Testis (tissue), 3 donors: ENCODE results near the gene RIN2. TPM values are rescaled to one million over a fixed set of nuclear protein-coding genes. Genes with fewer than 3 reads are reported as not detected.

Experiments used
- DNase-seq: peaks from one replicate; pipeline ENCODE4 v3.0.0-alpha.2; 2019
- H3K27ac ChIP-seq, 2 donors: fragments of 200-600 bp; sonication (generic); one replicate each; pipeline ENCODE4 v1.5.1; 2019
- H3K27me3 ChIP-seq: fragments of 200-600 bp; sonication (generic); one replicate; pipeline ENCODE4 v1.5.1; 2019
- H3K36me3 ChIP-seq: fragments of 200-600 bp; sonication (generic); one replicate; pipeline ENCODE4 v1.5.1; 2017; ENCODE audit warnings: low read depth; ENCODE audit errors: missing control alignments
- H3K4me1 ChIP-seq: fragments of 200-600 bp; sonication (generic); one replicate; pipeline ENCODE4 v1.5.1; 2019
- H3K4me3 ChIP-seq, 2 donors: fragments of 200-600 bp; sonication (generic); one replicate each; pipeline ENCODE4 v1.5.1; 2017 to 2019
- H3K9me3 ChIP-seq: fragments of 200-600 bp; sonication (generic); one replicate; pipeline ENCODE4 v1.5.1; 2017
- POLR2A ChIP-seq: fragments of 450-650 bp; IDR thresholded peaks from one replicate; pipeline ENCODE4 v1.6.1; 2017; ENCODE audit warnings: antibody characterized with exemption, mild to moderate bottlenecking, moderate library complexity
- WGBS, 2 donors: methylation state at CpG; one replicate each; pipeline ENCODE4 v1.1.5; 2018; 5-methylcytosine and 5-hydroxymethylcytosine counted together
- intact Hi-C: fragments of 100-400 bp; cut with DNase I; formaldehyde crosslinking; loops from one replicate; pipeline ENCODE4 v1.15.1; 2023; ENCODE audit warnings: low total_unique reads
- polyA plus RNA-seq: library from polyadenylated mRNA; stranded (reverse); fragments of 350-450 nt; fragmentation: Illumina TruSeq; extraction: RNeasy Lipid Tissue Mini Kit (QIAGEN cat#74804); gene quantifications from one replicate; pipeline ENCODE4 v1.2.3, GENCODE V29; 2014; ENCODE audit warnings: low read depth, low replicate concordance; ENCODE audit not compliant: insufficient read depth
- total RNA-seq, 2 donors: library from RNA; depleted of rRNA; stranded (reverse); fragments of >200 nt; gene quantifications; one replicate each; pipeline ENCODE4 v1.2.3, GENCODE V29; 2016
- TF ChIP-seq, protein P1 (sequence below), 3 experiments: fragments of 450-650 bp in 2 of 3; fragments of 200-600 bp in 1 of 3; sonication (generic) in 1 of 3; IDR thresholded peaks; one replicate each; pipeline ENCODE4 v1.5.1; 2016 to 2019; ENCODE audit warnings: antibody characterized with exemption in 3 of 3, mild to moderate bottlenecking in 2 of 3, moderate library complexity in 1 of 3

RIN2 gene
- total and polyA plus RNA-seq, 3 donors from 2014 or later = 9.1 to 29.2 (median 16.0) TPM

DNA sequence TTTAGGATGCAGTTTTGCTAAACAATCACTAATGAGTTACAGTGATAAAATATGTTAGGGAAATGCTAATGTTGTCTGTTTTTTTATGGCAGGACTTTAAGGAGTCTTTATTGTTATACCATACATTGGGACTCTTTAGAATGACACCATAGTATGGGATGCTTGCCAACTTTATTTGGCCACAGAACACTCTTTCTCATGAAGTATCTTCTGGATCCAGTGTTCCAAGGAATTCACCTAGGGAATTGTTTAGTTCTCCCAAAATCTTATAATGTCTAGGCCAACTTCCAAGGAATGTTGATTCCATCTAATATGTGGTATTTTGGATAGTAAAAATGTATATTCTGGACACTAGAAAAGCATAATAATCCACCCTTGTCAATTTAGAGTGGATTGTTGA lies 3.3 kb downstream of the RIN2 start:
- no peaks in the 10 kb centered on the region for H3K9me3 ChIP-seq
- no peaks in the 10 kb centered on the region for H3K27me3 ChIP-seq
- no peak for TF ChIP-seq POLR2A
- TF ChIP-seq, protein P1, sequence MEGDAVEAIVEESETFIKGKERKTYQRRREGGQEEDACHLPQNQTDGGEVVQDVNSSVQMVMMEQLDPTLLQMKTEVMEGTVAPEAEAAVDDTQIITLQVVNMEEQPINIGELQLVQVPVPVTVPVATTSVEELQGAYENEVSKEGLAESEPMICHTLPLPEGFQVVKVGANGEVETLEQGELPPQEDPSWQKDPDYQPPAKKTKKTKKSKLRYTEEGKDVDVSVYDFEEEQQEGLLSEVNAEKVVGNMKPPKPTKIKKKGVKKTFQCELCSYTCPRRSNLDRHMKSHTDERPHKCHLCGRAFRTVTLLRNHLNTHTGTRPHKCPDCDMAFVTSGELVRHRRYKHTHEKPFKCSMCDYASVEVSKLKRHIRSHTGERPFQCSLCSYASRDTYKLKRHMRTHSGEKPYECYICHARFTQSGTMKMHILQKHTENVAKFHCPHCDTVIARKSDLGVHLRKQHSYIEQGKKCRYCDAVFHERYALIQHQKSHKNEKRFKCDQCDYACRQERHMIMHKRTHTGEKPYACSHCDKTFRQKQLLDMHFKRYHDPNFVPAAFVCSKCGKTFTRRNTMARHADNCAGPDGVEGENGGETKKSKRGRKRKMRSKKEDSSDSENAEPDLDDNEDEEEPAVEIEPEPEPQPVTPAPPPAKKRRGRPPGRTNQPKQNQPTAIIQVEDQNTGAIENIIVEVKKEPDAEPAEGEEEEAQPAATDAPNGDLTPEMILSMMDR (IDR thresholded peaks at IDR 0.05) = no peak
- peaks cover 17% of the 10 kb centered on the region for H3K4me1 ChIP-seq
- no peak overlapping the region for H3K4me3 ChIP-seq
- no peaks in the 10 kb centered on the region for H3K36me3 ChIP-seq
- intact Hi-C loops = no loop called here
- no peak overlapping the region for H3K27ac ChIP-seq
- no peak for DNase-seq

DNA sequence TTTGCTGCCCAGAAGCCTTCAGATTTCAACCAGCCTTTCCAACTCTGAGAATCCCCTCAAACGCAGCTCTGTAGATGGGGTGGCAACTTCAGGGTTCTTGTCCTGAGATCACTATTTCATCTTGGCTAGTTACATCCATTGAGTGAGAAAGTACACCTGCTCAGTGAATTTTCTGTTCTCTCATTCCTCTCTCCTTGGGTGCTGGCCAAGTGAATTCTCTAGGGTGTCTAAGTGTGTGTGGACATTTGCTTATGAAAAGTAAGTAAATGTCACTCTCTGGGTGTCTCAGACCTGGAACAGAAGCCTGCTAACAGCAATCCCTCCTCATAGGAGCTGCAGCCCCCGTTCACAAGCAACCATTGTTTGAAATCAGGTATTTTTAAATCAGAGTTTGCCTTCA lies 3.8 kb downstream of the RIN2 start:
- DNase-seq = no peak
- no peak for TF ChIP-seq POLR2A
- TF ChIP-seq, protein P1 (IDR thresholded peaks at IDR 0.05) = no peak
- WGBS, 2 donors = 71 to 89% methylated on average over 2 of the region's 2 CpGs
- peaks cover 15% of the 10 kb centered on the region for H3K4me1 ChIP-seq
- H3K4me3 ChIP-seq = no peak overlapping the region
- intact Hi-C loops = no loop called here
- H3K27me3 ChIP-seq = no peaks in the 10 kb centered on the region
- no peaks in the 10 kb centered on the region for H3K9me3 ChIP-seq
- H3K36me3 ChIP-seq = no peaks in the 10 kb centered on the region
- no peak overlapping the region for H3K27ac ChIP-seq

DNA sequence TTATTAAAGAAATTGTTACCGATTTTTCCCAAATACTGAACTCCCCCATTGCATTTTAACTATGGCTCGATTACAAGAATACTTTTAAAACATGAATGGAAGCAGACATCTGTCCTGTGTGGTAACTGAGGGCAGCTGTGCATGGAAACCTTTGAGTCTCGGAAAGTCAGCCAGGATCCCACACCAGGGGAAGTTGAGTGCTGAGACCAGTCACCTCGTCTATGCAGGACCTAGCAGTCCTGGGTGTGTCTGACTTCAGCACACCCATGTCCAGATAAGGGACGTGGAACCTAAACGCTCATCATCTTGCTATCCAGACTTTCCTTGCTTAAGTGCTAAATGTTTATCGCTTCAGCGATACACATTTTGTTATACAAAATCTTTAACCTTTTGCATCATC lies 6.1 kb downstream of the RIN2 start:
- intact Hi-C loops = no loop called here

DNA sequence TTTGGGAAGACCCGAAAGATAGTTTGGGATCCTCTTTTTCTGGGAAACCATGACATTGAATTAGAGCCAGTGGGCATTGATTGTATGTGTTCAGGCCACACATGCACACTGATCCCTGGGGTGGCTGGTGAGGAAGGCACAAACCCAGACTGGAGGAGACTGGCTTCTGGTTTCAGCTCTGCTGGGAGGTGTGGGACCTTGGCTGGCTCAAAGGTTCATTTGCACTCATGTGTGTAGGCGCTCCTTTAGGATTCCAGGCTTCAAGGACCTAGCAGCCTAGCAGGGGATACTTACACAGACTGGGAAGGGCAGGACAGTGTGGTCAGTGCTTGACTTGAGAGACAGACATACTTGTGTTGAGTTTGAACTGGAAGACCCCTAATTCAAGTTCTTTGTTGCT lies 7.2 kb downstream of the RIN2 start:
- 88 to 98% methylated on average over 2 of the region's 2 CpGs for WGBS, 2 donors
- DNase-seq = no peak
- no peaks in the 10 kb centered on the region for H3K9me3 ChIP-seq

More for the DNA sequence above, 6.1 kb downstream of the RIN2 start:
- H3K4me3 ChIP-seq = no peak overlapping the region
- H3K27me3 ChIP-seq = no peaks in the 10 kb centered on the region
- H3K9me3 ChIP-seq = no peaks in the 10 kb centered on the region
- H3K4me1 ChIP-seq = peaks cover 3% of the 10 kb centered on the region
- 58 to 69% methylated on average over 8 of the region's 8 CpGs for WGBS, 2 donors
- no peak overlapping the region for H3K27ac ChIP-seq
- TF ChIP-seq, protein P1 (IDR thresholded peaks at IDR 0.05) = no peak
- no peak for TF ChIP-seq POLR2A
- H3K36me3 ChIP-seq = no peaks in the 10 kb centered on the region
- DNase-seq = no peak

DNA sequence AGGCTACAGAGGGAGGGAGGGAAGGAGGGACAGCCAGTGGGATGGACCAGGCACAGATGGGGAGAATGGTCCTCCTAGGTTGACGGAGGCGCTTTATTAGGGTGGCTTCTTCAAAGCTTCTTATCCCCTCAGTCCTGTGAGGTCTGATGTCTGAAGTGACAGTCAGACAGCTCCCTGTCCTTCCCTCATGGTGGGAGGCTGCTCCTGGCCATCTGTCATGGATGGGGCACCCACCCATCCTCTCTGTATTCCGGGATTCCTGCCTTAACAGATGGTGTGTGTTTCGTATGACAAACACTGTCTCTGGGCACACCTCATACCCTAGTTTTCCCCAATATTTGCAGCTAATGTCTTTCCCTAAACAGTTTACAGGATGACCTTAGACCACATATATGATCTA lies 7.9 kb downstream of the RIN2 start:
- no peak overlapping the region for H3K4me3 ChIP-seq
- no peak for TF ChIP-seq POLR2A
- TF ChIP-seq, protein P1 (IDR thresholded peaks at IDR 0.05) = no peak
- intact Hi-C loops = no loop called here
- H3K9me3 ChIP-seq = no peaks in the 10 kb centered on the region
- H3K27me3 ChIP-seq = no peaks in the 10 kb centered on the region
- no peak for DNase-seq
- no peak overlapping the region for H3K27ac ChIP-seq
- H3K4me1 ChIP-seq = no peaks in the 10 kb centered on the region
- H3K36me3 ChIP-seq = no peaks in the 10 kb centered on the region
- 95 to 98% methylated on average over 4 of the region's 4 CpGs for WGBS, 2 donors

More for the DNA sequence above, 7.2 kb downstream of the RIN2 start:
- Histone ChIP-seq H3K27me3 (no peaks in the 10 kb centered on the region), H3K4me3 (no peak overlapping the region), H3K4me1 (no peaks in the 10 kb centered on the region), H3K27ac (no peak overlapping the region), H3K36me3 (no peaks in the 10 kb centered on the region)
- intact Hi-C loops = no loop called here
- TF ChIP-seq, protein P1 (IDR thresholded peaks at IDR 0.05) = no peak
- no peak for TF ChIP-seq POLR2A
